A673 (cell line): ENCODE measurements around the gene THAP12.

Source experiments
- EZH2 ChIP-seq: fragments of 200-600 bp; sonication (generic); IDR thresholded peaks from 2 replicates; pipeline ENCODE4 v1.6.1; 2017; ENCODE audit warnings: borderline replicate concordance, low read depth, mild to moderate bottlenecking, mixed read lengths, antibody characterized with exemption, low read length; ENCODE audit not compliant: poor library complexity, severe bottlenecking
- TF ChIP-seq, protein P1 (sequence below): fragments of 300-800, 200-600 bp; sonication (generic); conservative IDR thresholded peaks from 2 replicates; pipeline ENCODE4 v1.5.1; 2017; ENCODE audit warnings: low read depth, mild to moderate bottlenecking, antibody characterized with exemption, low read length, moderate library complexity, mixed read lengths

DNA sequence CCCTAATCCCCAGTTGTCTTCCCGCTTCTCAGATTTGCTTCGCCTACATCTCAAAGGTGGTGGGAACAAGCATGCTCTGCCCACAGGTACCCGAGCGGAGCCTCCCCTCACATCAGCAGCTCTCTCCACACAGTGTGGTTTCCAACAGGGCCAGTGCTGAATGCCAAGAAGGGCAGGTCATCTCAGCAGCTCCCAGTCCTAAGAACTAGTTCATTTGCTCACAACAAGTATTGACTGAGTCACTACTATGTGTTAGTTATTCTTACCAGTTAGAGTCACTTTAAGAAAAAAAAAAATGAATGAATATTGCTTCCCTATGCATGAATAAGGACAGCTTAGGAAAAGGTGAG, 66.2 kb downstream of the THAP12 start:
- TF ChIP-seq, protein P1, sequence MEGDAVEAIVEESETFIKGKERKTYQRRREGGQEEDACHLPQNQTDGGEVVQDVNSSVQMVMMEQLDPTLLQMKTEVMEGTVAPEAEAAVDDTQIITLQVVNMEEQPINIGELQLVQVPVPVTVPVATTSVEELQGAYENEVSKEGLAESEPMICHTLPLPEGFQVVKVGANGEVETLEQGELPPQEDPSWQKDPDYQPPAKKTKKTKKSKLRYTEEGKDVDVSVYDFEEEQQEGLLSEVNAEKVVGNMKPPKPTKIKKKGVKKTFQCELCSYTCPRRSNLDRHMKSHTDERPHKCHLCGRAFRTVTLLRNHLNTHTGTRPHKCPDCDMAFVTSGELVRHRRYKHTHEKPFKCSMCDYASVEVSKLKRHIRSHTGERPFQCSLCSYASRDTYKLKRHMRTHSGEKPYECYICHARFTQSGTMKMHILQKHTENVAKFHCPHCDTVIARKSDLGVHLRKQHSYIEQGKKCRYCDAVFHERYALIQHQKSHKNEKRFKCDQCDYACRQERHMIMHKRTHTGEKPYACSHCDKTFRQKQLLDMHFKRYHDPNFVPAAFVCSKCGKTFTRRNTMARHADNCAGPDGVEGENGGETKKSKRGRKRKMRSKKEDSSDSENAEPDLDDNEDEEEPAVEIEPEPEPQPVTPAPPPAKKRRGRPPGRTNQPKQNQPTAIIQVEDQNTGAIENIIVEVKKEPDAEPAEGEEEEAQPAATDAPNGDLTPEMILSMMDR, result no peak
- no peak for TF ChIP-seq EZH2
